Effector CD8-positive, alpha-beta T cell (primary cell): ENCODE measurements around the gene MTG1.
"Not testable (repeated sequence)": the region's sequence is repeated elsewhere in the genome, so short reads cannot be mapped to it uniquely, and the experiment has no call there.

Experiments used
- DNase-seq: peaks from one replicate; lab custom pipeline; 2025; lab: John Stamatoyannopoulos, UW

The MTG1 gene

GRCh38 chr10:133424102-133424501, 30.1 kb downstream of the MTG1 start:
- DNase-seq = not testable (repeated sequence)

DNA sequence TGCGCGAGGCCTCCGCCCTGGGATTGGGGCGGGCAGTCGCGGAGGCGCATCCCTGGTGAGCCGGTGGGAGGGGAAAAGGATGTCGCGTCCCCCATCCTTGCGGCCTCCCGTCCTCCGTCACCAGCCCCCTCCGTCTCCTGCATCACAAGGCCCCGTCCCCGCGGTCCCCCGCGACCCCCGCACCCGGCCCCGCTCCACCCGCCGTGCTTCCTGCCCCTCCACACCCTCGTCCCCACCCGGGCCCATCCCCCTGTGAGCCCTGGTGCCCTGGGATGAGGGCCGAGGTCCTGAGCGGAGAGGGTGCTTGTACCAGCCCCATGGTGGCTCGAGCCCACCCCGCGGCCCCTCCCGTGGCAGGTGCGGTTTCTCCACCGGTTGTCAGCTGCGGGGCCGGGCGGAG, 30.6 kb downstream of the MTG1 start, which contains the start of gene SPRN:
TSS of gene SPRN (minus strand) at position 25 of the 400 bp plus-strand sequence. CDS start 944 bp downstream, outside the sequence.
- not testable (repeated sequence) for DNase-seq

- DNase-seq = not testable (repeated sequence)
Observed at GRCh38 chr10:133429571-133429970, 35.6 kb downstream of the MTG1 start.

- DNase-seq = not testable (repeated sequence)
Observed at GRCh38 chr10:133431888-133432613, 38.1 kb downstream of the MTG1 start.

DNA sequence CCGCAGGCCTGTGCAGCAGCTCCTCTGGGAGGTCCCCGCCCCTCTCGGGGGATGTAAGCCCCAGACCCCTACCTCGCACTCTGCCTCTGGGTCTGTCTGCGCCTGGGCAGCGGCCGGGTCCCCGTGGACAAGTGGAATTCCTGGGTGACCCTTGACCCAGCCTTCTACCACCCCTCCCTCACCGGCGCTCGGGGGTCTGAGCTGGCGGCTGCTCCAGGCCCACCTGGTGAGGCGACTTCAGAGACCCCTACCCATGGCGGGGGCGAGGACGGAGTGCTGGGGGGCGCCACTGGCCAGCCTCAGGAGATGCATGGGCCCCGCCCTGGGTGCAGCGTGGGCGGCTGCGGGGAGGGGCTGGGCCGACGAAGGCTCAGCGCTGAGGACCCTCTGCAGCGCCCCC, 38.8 kb downstream of the MTG1 start:
- not testable (repeated sequence) for DNase-seq

GRCh38 chr10:133438711-133439273, 44.8 kb downstream of the MTG1 start:
- DNase-seq = no peak

DNA sequence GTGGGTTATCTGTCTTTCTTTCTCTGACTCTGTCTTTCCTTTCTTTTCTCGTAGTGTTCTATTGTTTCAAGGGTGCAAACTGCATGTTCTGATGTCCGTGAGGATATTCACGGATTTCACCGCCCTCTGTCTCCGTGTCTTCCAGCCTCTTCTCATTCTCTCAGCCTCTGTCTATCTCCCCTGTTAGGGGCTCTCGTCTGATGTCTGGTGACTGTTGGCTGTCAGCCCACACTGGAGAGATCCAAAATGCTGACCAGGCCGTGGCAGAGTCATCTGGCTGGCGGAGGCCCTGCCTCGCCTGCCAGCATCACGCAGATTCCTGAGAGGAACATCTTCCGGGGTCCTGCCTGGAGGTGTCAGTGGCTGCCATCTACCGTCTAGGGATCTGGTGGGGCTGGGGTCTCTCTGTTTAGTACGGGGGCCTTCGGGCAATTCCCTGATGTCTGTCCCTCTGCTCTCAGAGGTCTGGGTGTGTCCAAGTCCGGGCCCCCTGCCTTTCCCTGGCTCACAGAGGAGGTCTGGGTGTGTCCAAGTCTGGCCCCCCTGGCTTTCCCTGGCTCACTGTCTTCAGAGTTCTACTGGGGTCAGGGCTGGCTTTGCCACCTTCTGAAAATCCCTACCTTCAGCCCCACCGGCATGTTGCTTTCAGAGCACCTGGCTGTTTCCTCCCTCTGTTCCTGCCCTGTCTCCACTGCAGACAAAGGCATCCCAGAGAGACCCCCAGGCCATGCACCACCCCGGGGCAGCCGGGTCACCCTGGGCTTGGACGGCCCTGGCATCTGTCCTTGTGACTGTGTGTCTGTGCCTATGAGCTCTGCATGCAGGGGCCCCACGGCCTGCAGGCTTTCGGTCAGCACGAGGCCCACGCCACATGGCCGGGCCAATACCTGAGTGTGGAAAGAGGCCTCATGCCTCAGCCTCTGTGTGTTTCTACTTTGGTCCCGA, 45.8 kb downstream of the MTG1 start:
- DNase-seq = no peak

DNA sequence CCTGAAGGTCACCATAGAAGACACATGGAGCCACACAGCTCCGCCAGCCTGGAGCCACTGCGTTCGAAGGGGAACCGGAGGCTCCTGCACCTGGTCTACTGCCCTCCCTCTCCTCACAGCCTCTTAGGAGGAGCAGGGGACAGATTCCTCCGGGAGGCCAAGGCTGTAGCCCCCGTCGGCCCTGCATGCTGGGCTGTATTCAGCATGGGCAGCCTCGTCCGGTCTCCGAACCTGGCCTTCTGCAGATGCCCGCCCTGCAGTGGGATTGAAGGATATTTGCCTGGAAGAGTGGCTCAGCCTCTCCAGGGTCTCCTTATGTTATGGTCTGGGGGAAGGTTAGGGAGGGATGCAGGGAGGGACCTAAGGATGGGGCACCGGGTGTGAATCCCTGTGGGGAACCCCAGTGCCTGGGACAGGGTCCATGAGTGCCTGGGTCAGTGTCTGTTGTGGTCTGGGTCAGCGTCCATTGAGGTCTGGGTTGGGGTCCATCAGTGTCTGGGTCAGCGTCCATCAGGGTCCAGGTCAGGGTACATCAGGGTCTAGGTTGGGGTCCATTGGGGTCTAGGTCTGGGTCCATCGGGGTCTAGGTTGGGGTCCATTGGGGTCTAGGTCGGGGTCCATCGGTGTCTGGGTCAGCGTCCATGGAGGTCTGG, 46.8 kb downstream of the MTG1 start:
- no peak for DNase-seq

GRCh38 chr10:133441356-133441755, 47.4 kb downstream of the MTG1 start:
- not testable (repeated sequence) for DNase-seq

DNA sequence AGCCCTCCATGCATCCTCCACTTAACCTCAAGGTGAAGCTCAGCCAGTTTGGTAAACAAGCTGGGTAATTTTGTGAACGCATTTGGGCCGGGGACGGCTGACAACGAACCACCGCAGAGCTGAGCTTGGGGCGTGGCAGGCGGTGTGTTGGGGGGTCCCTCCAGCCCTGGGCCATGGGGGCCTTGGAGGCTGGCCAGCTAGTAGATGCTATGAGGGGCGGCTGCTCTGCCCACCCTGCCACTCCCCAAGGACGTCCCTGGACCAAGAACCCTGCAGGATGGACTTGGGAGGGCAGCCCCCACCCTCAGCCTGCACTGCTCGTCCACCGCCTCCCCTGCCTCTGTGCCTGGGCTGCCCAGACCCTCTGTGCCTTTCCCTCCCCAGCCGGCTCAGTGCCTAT, 47.8 kb downstream of the MTG1 start:
- no peak for DNase-seq

DNA sequence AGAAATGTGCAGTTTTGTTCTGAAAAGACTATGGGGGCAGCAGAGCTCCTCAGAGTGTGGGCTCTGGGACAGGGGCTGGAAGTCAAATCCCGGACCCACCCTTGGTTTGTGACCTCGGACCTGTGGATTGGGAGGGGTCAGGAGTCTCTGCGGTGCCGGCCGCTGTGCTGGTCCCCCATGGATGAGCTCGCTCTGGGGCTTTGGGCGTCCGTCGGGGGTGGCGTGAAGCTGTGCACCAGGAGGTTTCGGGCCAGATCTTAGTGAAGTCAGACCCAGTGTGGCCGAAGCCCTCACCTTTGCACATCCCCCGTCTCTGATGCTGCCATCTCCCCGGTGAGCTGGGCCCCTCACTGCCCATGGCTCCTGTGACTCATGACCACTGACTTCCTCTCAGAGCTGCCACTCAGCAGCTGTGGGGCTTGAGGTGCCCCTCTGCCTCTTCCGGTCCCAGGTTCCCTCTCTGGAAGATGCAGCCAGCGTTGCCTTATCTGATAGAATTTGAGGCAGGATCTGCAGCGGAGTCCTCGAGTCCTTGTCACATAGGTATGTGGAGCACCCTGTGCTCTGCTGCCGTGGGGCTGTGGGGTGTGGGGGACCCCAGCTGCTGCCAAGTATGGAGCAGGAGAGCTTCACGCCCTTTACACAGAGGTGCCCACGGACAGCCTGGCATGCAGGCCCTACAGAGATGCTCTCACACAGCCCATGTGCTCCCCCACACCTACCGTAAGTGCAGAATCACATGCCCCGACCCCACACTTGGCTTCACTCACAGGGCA, 48.4 kb downstream of the MTG1 start:
- no peak for DNase-seq

DNA sequence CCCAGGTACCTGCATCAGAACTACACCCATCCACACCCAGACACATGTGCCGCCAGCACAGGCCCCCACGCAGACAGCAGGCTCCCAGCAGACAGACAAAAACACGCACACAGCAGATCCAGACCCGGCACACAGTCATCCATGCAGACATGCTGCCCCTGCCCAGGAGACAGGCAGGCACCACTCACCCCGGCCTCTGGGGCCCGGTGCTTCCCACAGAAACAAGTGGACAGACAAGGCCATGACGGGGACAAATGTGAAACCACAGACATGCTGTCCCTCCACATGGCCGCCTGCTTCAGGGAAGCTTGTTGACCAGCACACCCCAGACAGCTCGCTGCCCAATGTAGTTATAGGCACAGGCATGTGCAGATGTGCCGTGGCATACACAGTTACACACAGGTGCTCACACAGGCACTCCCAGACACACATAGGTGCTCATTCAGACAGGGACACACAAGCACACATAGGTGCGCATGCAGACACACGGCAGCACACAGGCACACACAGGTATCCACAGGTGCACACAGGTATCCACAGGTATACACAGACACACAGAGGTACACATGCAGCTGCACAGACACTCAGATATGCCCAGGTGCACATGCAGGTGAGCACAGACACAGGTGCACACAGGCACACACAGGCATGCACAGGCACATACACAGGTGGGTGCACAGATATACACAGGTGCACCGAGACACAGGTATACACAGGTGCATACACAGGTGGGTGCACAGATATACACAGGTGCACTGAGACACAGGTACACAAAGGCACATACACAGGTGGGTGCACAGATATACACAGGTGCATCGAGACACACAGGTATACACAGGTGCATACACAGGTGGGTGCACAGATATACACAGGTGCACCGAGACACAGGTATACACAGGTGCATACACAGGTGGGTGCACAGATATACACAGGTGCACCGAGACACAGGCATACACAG, 49.3 kb downstream of the MTG1 start:
- DNase-seq = no peak

DNA sequence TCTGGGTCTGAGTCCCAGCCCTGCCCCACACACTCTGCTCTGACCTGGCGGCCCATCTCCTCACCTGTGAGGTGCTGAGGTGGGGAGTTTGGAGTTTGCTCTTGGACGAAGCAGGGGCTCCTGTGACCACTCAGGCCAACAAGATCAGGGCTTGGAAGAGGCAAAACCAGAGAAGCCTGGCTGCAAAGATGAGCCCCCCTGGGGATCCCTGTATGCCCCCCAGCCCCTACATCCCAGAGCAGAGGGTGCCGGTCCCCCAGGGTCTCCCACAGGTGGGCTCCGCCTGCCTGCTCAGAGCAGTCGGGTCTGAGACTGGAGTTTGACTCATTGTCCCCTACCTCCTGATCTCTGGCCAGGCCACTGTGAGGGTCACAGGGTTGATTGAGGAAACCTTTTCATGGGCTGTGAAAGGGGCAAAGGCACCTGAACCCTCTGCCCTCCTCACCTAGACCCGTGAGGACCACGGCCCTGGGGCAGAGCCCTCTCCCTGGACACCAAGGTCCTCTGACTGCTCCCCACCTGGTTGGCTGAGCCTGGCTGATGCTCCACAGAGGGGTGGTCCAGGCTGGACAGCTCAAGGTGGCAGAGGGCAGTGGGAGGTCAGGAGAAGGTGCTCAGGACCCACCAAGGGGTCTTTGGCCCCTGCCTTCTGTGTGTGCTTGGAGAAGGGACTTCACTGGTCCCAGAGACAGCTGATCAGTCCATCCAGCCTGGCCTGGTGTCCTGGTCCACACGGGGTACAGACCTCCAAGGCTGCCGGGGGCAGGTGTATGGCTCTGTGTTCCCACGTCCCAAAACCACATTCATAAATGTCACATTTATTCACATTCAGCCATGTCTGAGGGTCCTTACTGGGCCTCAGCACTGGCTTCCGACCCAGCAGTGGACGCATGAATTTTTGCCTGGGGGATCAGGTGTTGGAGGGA, 50.6 kb downstream of the MTG1 start:
- DNase-seq = no peak

DNA sequence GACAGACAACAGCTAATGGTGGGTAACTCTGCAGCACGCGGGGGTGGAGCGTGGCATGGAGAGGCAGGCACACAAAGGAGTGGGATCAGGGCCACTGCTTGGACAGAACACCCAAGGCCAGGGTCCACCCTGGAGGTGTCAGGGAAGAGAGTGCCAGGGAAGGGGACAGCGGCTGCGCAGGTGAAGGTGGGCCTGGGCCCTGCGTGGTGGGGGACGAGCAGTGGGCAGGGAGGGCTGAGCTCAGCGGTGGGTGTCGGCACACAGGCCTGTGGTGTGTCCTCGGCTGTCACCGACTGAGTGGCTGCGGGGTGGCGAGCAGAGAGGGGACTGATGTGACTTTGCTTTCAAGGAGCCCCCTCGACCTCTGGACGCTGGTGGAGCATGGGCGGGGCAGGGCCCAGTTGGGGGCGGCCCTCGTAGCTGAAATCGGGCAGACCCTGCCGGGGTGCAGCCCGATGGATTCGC, 51.3 kb downstream of the MTG1 start:
- no peak for DNase-seq

GRCh38 chr10:133445751-133446708, 52.1 kb downstream of the MTG1 start:
- no peak for DNase-seq

GRCh38 chr10:133446979-133447378, 53.0 kb downstream of the MTG1 start:
- no peak for DNase-seq

DNA sequence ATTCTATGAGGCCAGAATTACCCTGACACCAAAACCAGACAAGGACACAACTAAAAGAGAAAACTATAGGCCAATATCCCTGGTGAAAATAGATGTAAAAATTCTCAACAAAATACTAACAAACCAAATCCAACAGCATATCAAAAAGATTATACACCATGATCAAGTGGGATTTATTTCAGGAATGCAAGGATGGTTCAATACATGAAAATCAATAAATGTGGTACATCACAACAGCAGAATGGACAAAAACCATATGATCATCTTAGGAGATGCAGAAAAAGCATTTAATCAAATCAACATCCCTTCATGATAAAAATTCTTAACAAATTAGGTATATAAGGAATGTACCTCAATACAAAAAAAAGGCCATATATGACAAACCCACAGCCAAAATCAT, 54.2 kb downstream of the MTG1 start:
- DNase-seq = no peak

DNA sequence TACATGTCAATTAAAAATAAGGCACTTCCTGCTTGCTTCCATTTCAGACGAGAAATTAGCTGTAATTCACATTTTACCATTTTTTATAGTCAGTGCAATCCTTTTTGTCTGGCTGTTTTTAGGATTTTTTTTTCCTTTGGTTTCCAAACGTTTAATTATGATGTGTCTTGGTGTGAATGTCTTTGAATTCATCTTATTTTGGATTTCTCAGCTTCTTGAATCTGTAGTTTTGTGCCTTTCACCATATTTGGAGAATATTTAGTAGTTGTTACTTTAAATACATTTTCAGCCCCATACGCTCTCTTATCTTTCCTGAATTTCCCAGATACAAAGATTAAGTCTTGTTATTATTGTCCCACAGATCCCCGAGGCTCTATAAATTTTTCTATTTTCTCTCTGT, 57.4 kb downstream of the MTG1 start:
- no peak for DNase-seq
